HG03060 (cell line): ENCODE data around the gene FITM1.

Source experiments
- ATAC-seq: cut with Tn5 transposase; IDR thresholded peaks from one replicate; pipeline ENCODE4 v1.9.1; 2021; ENCODE audit warnings: low read depth, moderate number of reproducible peaks; ENCODE audit not compliant: unreplicated experiment

FITM1 gene

GRCh38 chr14:24155100-24155499 is 24.6 kb downstream of the FITM1 start:
- no peak for ATAC-seq

GRCh38 chr14:24156840-24157239 is 26.4 kb downstream of the FITM1 start:
- ATAC-seq, result no peak

- ATAC-seq, result no peak
Observed at GRCh38 chr14:24157331-24157730, 26.9 kb downstream of the FITM1 start.

GRCh38 chr14:24159777-24160498 is 29.5 kb downstream of the FITM1 start:
- no peak for ATAC-seq

DNA sequence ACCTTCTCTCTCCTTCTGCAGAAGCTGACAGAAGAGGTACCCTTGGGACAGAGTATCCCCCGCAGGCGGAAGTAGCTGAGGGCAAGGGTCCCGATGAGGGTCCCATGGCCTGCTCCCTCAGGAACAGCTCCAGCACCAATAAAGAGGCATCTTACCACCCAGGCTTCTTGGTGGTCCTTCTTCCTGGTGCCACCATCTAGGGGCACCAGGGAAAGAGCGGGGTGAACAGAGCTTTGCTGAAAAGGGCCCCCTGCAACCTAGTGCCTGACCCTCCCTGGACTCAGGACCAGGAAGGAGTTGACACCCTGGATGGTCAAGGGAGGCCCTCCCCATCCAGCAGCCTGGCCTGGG is 30.0 kb downstream of the FITM1 start:
- ATAC-seq, result no peak

DNA sequence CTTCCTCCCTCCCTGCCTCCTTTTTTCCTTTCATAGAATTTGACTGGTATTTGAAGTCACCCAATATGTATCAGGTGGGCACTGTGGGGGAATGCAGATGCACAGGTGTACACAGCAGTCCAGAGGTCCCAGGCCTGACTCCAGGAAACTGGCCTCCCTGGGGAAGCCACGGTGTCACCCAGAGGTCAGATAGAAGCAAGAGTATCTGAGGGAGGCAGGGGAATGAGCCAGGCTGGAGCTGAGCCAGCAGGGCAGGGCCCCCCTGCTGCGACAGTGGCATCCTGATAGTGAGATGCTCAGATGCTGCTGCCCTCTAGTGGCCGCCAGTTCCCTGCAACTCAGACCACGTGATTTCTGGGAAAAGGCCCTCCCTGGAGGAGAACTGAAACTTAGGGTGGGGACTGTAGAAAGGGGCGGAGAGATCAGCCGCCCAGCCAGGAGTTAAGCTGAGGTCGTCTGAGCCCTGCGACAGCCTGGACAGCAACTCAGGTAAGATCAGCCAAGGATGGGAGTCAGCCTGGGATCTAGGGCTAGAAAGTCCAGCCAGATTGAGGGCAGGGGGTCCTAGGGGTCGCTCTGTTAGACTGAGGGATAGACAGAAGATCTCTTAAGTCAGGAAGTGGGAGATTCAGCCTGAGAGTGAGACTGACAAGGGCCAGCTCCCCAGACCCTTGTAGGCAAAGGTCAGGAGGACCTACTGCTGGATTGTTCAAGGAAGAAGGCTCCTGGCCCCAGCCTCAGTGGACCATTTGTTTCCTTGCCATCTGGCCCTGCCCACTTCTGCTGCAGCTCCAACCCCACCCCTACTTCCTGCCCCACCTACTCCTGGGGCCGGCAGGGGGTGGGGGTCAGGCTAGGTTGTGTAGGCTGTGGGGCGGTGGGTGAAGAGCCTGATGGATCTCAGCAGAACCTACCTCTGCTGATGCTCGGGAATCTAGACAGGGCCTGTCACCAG is 30.7 kb downstream of the FITM1 start, which contains the start of gene IRF9:
Gene IRF9 (plus strand): TSS at position 416 of the 955 bp plus-strand sequence. CDS start 880 bp downstream, outside the sequence.
- peak; percentile 59 for ATAC-seq

GRCh38 chr14:24162093-24162492 is 31.6 kb downstream of the FITM1 start:
- no peak for ATAC-seq

DNA sequence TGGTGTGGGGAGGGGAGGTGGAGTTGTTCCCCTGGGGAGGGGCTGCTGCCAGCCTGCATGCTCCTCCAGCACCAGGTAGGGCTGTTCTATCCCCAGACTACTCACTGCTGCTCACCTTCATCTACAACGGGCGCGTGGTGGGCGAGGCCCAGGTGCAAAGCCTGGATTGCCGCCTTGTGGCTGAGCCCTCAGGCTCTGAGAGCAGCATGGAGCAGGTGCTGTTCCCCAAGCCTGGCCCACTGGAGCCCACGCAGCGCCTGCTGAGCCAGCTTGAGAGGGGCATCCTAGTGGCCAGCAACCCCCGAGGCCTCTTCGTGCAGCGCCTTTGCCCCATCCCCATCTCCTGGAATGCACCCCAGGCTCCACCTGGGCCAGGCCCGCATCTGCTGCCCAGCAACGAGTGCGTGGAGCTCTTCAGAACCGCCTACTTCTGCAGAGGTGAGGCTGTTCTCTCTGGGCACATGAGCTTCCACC is 34.1 kb downstream of the FITM1 start:
- no peak for ATAC-seq

DNA sequence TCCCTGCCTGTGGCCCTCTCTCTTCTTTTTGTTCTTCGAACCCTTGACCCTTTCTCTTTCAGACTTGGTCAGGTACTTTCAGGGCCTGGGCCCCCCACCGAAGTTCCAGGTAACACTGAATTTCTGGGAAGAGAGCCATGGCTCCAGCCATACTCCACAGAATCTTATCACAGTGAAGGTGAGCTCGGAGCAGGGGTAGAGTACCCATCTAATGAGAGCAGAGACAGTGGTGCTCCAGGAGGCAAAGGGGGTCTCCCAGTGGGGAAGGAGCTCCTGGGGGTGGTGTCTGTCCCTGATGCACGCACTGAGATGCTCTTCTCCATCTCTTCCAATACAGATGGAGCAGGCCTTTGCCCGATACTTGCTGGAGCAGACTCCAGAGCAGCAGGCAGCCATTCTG is 35.3 kb downstream of the FITM1 start:
- no peak for ATAC-seq

GRCh38 chr14:24167469-24168114 is 37.1 kb downstream of the FITM1 start:
- no peak for ATAC-seq

DNA sequence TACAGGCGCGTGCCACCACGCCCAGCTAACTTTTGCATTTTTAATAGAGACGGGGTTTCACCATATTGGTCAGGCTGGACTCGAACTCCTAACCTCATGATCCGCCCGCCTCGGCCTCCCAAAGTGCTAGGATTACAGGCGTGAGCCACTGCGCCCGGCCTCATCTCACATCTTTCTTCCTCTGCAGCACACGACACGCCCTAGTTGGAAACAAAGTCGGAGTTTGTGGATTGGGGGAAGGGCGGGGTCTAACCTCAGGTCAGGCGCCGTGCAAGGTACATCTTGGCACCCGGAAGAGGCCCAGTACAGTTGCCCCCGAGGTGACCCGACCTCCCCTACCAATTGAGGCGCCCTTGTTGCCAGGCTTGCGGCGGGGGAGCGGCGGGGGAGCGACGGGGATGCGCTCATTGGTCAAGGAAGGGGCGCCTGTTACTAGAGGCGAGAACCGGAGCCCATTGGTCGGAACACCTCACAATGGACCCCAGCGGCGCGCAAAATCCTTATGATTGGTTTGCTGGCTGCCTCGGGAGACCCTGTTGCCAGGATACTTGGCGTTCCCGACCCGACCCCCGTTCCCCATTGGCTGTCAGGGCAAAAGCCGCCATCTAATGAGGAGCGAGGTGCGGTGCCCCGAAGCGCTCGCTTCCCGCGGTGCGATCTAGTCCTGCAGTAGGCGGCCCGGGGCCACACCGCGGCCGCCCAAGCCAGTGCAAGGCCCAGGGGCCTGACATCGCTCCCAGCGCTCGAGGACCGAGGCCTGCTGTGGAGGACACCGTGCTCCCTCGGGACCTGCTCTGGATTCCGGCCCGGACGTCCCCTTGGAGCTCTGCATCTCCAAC is 41.2 kb downstream of the FITM1 start, which contains the start of gene REC8:
Gene REC8 (plus strand): TSS at position 659 of the 839 bp plus-strand sequence. CDS start 473 bp downstream, outside the sequence.
- peak; percentile 37 for ATAC-seq

DNA sequence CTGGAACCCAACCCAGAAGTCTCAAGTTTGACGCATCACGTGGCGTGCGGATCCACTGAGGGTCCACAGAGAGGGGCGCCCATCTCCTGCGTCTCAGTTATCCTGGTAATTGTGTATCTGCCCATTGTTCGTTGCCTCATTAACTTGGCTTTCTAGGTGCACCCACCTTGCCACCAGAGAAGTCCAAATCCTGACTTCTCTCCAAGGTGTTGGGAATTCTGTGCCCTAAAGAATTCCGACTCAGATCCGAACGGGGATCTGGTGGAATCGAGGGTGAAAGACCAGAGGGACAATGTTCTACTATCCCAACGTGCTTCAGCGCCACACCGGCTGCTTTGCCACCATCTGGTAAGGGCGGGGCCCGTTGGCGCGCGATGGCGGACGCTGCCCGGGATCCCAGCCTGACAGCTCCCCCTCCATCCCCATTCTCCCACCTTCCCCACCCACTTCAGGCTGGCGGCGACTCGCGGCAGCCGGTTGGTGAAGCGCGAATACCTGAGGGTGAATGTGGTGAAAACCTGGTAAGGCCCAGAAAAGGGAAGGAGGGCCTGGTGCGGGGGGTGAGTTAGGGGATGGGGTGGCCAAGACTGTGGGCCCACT is 41.9 kb downstream of the FITM1 start:
- ATAC-seq, result no peak

GRCh38 chr14:24172871-24173281 is 42.4 kb downstream of the FITM1 start:
- ATAC-seq, result no peak

- no peak for ATAC-seq
Observed at GRCh38 chr14:24176599-24176998, 46.1 kb downstream of the FITM1 start.

GRCh38 chr14:24177041-24177825 is 46.8 kb downstream of the FITM1 start:
- ATAC-seq, result no peak

DNA sequence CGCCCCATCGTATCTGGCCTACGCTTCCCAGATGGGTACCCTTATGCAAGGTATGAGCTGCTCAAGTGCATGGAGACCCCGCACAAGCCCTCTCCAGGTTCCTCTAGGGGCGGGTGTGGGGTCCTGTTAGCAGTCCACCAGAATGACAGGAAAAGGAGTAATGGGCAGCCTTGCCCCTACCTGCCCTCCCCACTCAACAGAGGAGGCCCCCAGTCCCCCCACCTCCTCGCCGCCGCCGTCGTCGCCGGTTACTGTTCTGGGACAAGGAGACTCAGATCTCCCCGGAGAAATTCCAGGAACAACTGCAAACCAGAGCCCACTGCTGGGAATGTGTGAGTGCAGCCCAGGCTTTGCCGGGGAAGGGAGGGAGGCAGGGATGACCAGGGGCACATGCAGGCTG is 47.4 kb downstream of the FITM1 start:
- ATAC-seq, result no peak

- no peak for ATAC-seq
Observed at GRCh38 chr14:24178399-24179178, 48.1 kb downstream of the FITM1 start.
